Measurements from ENCODE around the gene TINAG. TPM values are rescaled to one million over a fixed set of nuclear protein-coding genes. Genes with fewer than 3 reads are reported as not detected.

TINAG gene
- total RNA-seq, 1 experiment from 2014 or later, result not detected

GRCh38 chr6:54262971-54263370, 45.3 kb upstream of the TINAG start:
- POLR2A ChIA-PET, result no interaction called here
- intact Hi-C loops (cut with micrococcal nuclease), result no loop called here

DNA sequence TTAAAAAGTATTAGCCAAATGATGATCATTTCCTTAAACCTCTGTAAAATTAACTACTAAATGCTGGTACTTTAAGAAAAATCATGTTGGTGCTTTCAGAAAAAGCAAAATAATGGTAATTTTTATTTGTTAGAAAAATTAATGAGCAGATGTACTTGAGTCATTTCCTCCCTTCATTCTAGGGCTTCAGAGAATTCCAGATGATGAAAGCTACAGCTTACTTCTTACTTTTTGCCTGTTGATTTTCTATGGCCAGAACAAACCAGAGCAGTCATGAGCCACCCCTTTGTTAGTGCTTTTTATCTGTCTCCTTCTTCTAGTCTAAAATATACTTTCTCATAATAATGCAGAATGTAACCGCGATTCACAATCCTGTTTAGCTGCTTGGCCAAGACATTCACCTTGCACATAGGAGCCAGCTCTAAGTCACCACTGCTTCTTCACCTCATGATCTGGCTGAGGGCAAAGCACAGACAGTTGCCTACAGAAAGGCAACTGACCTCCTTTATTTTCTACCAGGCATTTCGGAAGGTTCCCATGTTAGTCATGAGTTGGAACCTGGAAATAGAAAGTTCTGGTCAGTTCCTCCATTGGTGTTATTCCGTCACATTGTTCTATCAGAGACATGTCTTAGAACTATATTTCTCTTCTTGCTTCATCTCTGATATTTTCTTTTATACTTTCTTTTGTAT, 43.5 kb upstream of the TINAG start:
- DNase-seq (ENCODE audit: low read depth, low spot score) (no peak), ATAC-seq (no peak)
- Histone ChIP-seq H4K20me1 (ENCODE audit: insufficient read depth) (no peaks in the 10 kb centered on the region), H3K4me3 (replicated peaks in 1 of 2; ENCODE audit: low read depth in 1 of 2, low read length in 2 of 2) (no peak overlapping the region), H3K27ac (ENCODE audit: low read depth, low read length) (no peak overlapping the region), H3K27me3 (ENCODE audit: insufficient read depth, low read length) (no peaks in the 10 kb centered on the region), H3K79me2 (ENCODE audit: insufficient read depth, low read length) (no peaks in the 10 kb centered on the region), H3K9ac (ENCODE audit: low read length) (no peak overlapping the region), H3K9me3 (ENCODE audit: control insufficient read depth in 1 of 2, insufficient read depth in 1 of 2, low read depth in 1 of 2, low read length in 2 of 2) (no peaks in the 10 kb centered on the region), H3K9me2 (ENCODE audit: insufficient read depth) (no peaks in the 10 kb centered on the region), H3K4me2 (ENCODE audit: low read length) (no peak overlapping the region), H3K4me1 (ENCODE audit: control insufficient read depth in 1 of 2, insufficient read depth in 2 of 2, low read length in 2 of 2) (no peaks in the 10 kb centered on the region), H2AFZ (ENCODE audit: low read depth, low read length, poor library complexity, severe bottlenecking) (no peak overlapping the region), H3K36me3 (ENCODE audit: control insufficient read depth in 1 of 2, insufficient read depth in 2 of 2, low read length in 2 of 2) (no peaks in the 10 kb centered on the region)
- BruUV-seq (replicated peaks), result no TSS peak
- intact Hi-C loops (cut with micrococcal nuclease), result no loop called here
- POLR2A ChIA-PET, result no interaction called here
- RAD21 ChIA-PET (ENCODE audit: low non-redundant PET in 1 of 2, low total read pairs in 2 of 2, uncharacterized antibody in 2 of 2, unreplicated experiment in 2 of 2), result no interaction called here
- TF ChIP-seq CTCF (IDR thresholded peaks at IDR 0.05 in 2 of 3, conservative IDR thresholded peaks at IDR 0.05 in 1 of 3; ENCODE audit: borderline replicate concordance in 1 of 3, insufficient read depth in 1 of 3, low read depth in 2 of 3, low read length in 2 of 3) (no peak), ZBTB33 (IDR thresholded peaks at IDR 0.05; ENCODE audit: extremely low read depth, insufficient replicate concordance, low read length) (no peak), ELF1 (IDR thresholded peaks at IDR 0.05; ENCODE audit: borderline replicate concordance, low read depth) (no peak), EZH2phosphoT487 (IDR thresholded peaks at IDR 0.05; ENCODE audit: borderline replicate concordance) (no peak), ZNF274 (IDR thresholded peaks at IDR 0.05; ENCODE audit: low read depth, low read length) (no peak), EZH2 (IDR thresholded peaks at IDR 0.05) (no peak), FOSL1 (IDR thresholded peaks at IDR 0.05; ENCODE audit: low read depth) (no peak), SP1 (IDR thresholded peaks at IDR 0.05; ENCODE audit: low read depth) (no peak), SIN3A (IDR thresholded peaks at IDR 0.05; ENCODE audit: low read depth) (no peak), TCF7L2 (IDR thresholded peaks at IDR 0.05; ENCODE audit: borderline replicate concordance, extremely low read depth, insufficient read depth, insufficient read length) (no peak), ZFX (IDR thresholded peaks at IDR 0.05) (no peak), CBX3 (IDR thresholded peaks at IDR 0.05; ENCODE audit: low read depth) (no peak)
- TF ChIP-seq, protein P1, sequence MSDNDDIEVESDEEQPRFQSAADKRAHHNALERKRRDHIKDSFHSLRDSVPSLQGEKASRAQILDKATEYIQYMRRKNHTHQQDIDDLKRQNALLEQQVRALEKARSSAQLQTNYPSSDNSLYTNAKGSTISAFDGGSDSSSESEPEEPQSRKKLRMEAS (IDR thresholded peaks at IDR 0.05), result no peak
- CTCF ChIA-PET, result interaction anchor here (0.9 to 1.4 kb wide), 2 partner anchors 91 to 278 kb away, joined by 3 read pairs; no protein-coding TSS in a partner anchor

More at GRCh38 chr6:54262971-54263370, 45.3 kb upstream of the TINAG start:
- H3K4me3 ChIP-seq (replicated peaks in 1 of 2; ENCODE audit: low read depth in 1 of 2, low read length in 2 of 2), result no peak overlapping the region
- ATAC-seq (no peak), DNase-seq (ENCODE audit: low read depth, low spot score) (no peak)
- H3K4me2 ChIP-seq (ENCODE audit: low read length), result no peak overlapping the region
- CTCF ChIA-PET, result no interaction called here
- no peaks in the 10 kb centered on the region for H3K79me2 ChIP-seq (ENCODE audit: insufficient read depth, low read length)
- H3K27ac ChIP-seq (ENCODE audit: low read depth, low read length), result no peak overlapping the region
- H3K9me2 ChIP-seq (ENCODE audit: insufficient read depth), result no peaks in the 10 kb centered on the region
- H3K9ac ChIP-seq (ENCODE audit: low read length), result no peak overlapping the region
- no peaks in the 10 kb centered on the region for H3K4me1 ChIP-seq (ENCODE audit: control insufficient read depth in 1 of 2, insufficient read depth in 2 of 2, low read length in 2 of 2)
- no peaks in the 10 kb centered on the region for H3K36me3 ChIP-seq (ENCODE audit: control insufficient read depth in 1 of 2, insufficient read depth in 2 of 2, low read length in 2 of 2)
- H2AFZ ChIP-seq (ENCODE audit: low read depth, low read length, poor library complexity, severe bottlenecking), result peak overlapping the region; percentile 10
- H4K20me1 ChIP-seq (ENCODE audit: insufficient read depth), result no peaks in the 10 kb centered on the region
- H3K9me3 ChIP-seq (ENCODE audit: control insufficient read depth in 1 of 2, insufficient read depth in 1 of 2, low read depth in 1 of 2, low read length in 2 of 2), result no peaks in the 10 kb centered on the region
- RAD21 ChIA-PET (ENCODE audit: low non-redundant PET in 1 of 2, low total read pairs in 2 of 2, uncharacterized antibody in 2 of 2, unreplicated experiment in 2 of 2), result no interaction called here
- TF ChIP-seq ATF3 (IDR thresholded peaks at IDR 0.05) (no peak), EZH2 (IDR thresholded peaks at IDR 0.05) (no peak), ZNF274 (IDR thresholded peaks at IDR 0.05; ENCODE audit: low read depth, low read length) (no peak), POLR2AphosphoS5 (IDR thresholded peaks at IDR 0.05; ENCODE audit: low read depth, low read length) (no peak)
- no peaks in the 10 kb centered on the region for H3K27me3 ChIP-seq (ENCODE audit: insufficient read depth, low read length)
- no TSS peak for BruUV-seq (replicated peaks)

Data from HCT116 (cell line).